Heart left ventricle (tissue), 16 donors: ENCODE results near the gene ZNF853. TPM values are rescaled to one million over a fixed set of nuclear protein-coding genes. Genes with fewer than 3 reads are reported as not detected.

Experiments used
- ATAC-seq, 4 donors: fragments of 200-7000 bp; cut with Tn5 transposase; one replicate each; pipeline ENCODE4 v1.9.1; 2020 to 2022; ENCODE audit warnings: moderate library complexity in 4 of 4, mild to moderate bottlenecking in 3 of 4, moderate number of reproducible peaks in 1 of 4
- DNase-seq, 5 donors: peaks; one replicate each; pipeline ENCODE4 v3.0.0-alpha.2; 2020
- H3K27ac ChIP-seq, 12 donors: fragments of 200-600 bp; sonication (generic) in 4 of 12; one replicate each; pipeline versions ENCODE4 v1.5.0 to v1.8.0; 2016 to 2022; ENCODE audit warnings: mild to moderate bottlenecking in 2 of 12
- H3K27me3 ChIP-seq, 9 donors: fragments of 200-600 bp; sonication (generic) in 2 of 9; one replicate each; pipeline versions ENCODE4 v1.5.1 to v1.8.0; 2016 to 2022; ENCODE audit warnings: mild to moderate bottlenecking in 3 of 9
- H3K36me3 ChIP-seq, 9 donors: fragments of 200-600 bp; sonication (generic) in 2 of 9; one replicate each; pipeline versions ENCODE4 v1.5.0 to v1.8.0; 2018 to 2022; ENCODE audit warnings: mild to moderate bottlenecking in 2 of 9
- H3K4me1 ChIP-seq, 12 donors: fragments of 200-600 bp; sonication (generic) in 4 of 12; one replicate each; pipeline versions ENCODE4 v1.5.0 to v1.8.0; 2016 to 2022; ENCODE audit warnings: mild to moderate bottlenecking in 3 of 12
- H3K4me3 ChIP-seq, 12 donors: fragments of 200-600 bp; sonication (generic) in 4 of 12; one replicate each; pipeline versions ENCODE4 v1.5.0 to v1.8.0; 2017 to 2022; ENCODE audit warnings: mild to moderate bottlenecking in 9 of 12, moderate library complexity in 4 of 12
- H3K9me3 ChIP-seq, 12 donors: fragments of 200-600 bp; sonication (generic) in 4 of 12; one replicate each; pipeline versions ENCODE4 v1.5.0 to v1.8.0; 2016 to 2022; ENCODE audit warnings: mild to moderate bottlenecking in 1 of 12
- POLR2A ChIP-seq, 2 donors: fragments of 450-650 bp; IDR thresholded peaks; one replicate each; pipeline ENCODE4 v1.6.1; 2017; ENCODE audit warnings: antibody characterized with exemption in 2 of 2, mild to moderate bottlenecking in 2 of 2, moderate library complexity in 2 of 2
- WGBS, 4 donors: extraction: QIAGEN DNeasy Blood & Tissue Kit in 2 of 4; methylation state at CpG; one replicate each; pipeline versions ENCODE4 v1.1.5 to v1.1.7; 2013 to 2018; 5-methylcytosine and 5-hydroxymethylcytosine counted together
- intact Hi-C, 10 donors: fragments of 100-400 bp; cut with DNase I; formaldehyde crosslinking; loops; one replicate each; pipeline versions ENCODE4 v1.11.1 to v1.14.2; 2022
- polyA plus RNA-seq, 2 donors: library from polyadenylated mRNA; stranded (reverse); fragments of 200-250 nt; gene quantifications; one replicate each; pipeline ENCODE4 v1.2.3, GENCODE V29; 2013
- total RNA-seq, 9 donors: library from RNA; depleted of rRNA in 2 of 9; stranded (reverse); fragments of >200 nt in 2 of 9; fragmentation: NEBNext Ultra II Directional in 3 of 9; extraction: Animal tissue kit (Norgen Biotek cat#: 25700) in 3 of 9; gene quantifications; one replicate each; pipeline versions ENCODE4 v1.1.0 to v1.2.4, GENCODE V29; 2016 to 2023
- TF ChIP-seq, protein P1 (sequence below), 12 donors: fragments of 200-600 bp; sonication (generic) in 4 of 12; IDR thresholded peaks; one replicate each; pipeline versions ENCODE4 v1.5.0 to v1.8.0; 2018 to 2022; ENCODE audit warnings: antibody characterized with exemption in 12 of 12, mild to moderate bottlenecking in 5 of 12
- donor health status: ischemic (EF 13 %, LVEDD 7.1; RV severe dilation, severe dysfunction).
- donor health status: healthy with polysubstance abuse.
- donor health status: DM: no; HTN: yes; CAD: no.
- donor health status: DM: no; HTN: no; CAD: no.
- donor health status: ischemic (EF 25% LVEDD 6.9; RV normal size, moderate dysfunction).
- donor health status: ischemic (EF 25% LVEDD 5.7; RV mildly dilated, moderate dysfunction).
- donor health status: healthy.
- donor health status: DM: yes; HTN: yes; CAD: no.
- donor health status: ischemic (EF 35%, LVEDD 5.7; RV mildly dilated, moderate dysfunction).
- donor health status: nonischemic (EF 11% LVEDD 7.7; RV severe dilation, severe dysfunction).
- donor health status: DM: yes; HTN: yes; CAD: no.
- donor health status: PGD.
- donor health status: ischemic (EF 29% LVEDD 5.4; RV normal size, mild dysfunction).
- donor health status: nonischemic (EF 23%, LVEDD 6.1; RV moderate dilation, normal function).

Gene ZNF853
- total and polyA plus RNA-seq, 11 donors = 3.1 to 27.8 (median 11.5) TPM

DNA sequence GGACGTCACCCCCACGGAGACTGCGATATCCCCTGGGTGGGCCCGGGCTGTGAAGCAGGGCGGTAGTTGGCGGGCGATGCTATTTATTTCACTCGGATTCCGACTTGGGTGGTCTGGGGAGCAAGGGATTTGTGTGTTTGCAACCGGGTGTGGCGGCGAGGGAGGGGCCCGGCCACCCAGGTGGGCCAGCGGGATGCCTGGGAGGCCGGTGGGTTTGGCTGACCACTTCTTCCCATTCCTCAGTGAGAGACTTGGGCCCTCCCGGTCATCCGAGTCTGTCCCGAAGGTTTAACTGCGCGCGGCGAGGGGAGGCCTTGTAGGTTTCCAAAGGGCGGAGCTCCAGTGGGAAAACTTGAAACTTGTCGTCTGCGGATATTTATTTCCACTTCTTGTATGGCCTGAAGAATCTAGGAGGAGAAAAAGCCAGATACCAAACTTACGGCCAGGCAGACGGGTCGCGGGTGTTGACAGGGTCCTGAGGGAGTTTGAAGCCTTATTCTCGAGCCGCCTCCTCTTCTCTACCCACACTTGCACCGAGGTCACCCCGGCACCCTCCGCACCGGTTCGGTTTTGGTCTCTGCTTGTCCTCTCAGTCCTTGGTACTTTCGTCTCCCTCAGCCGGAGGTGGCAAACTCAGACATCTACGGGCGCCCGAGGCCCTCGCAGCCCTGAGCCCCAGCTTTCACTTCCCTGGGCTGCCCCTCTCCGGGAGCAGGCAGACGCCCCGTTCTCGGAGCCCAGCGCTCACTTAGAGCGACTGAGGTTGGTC is 39.6 kb downstream of the ZNF853 start:
- Histone ChIP-seq H3K4me3 (no peak overlapping the region), H3K4me1 (no peaks in the 10 kb centered on the region), H3K9me3 (peaks cover 0 to 11% (median 0%) of the 10 kb centered on the region in 12 donors), H3K36me3 (peaks cover 0 to 50% (median 43%) of the 10 kb centered on the region in 9 donors), H3K27ac (no peak overlapping the region), H3K27me3 (no peaks in the 10 kb centered on the region)
- DNase-seq (peak in 1 of 5 donors; percentile 55), ATAC-seq (no peak)
- intact Hi-C loops = no loop called here
- no peak for TF ChIP-seq POLR2A (IDR thresholded peaks at IDR 0.05)
- TF ChIP-seq, protein P1, sequence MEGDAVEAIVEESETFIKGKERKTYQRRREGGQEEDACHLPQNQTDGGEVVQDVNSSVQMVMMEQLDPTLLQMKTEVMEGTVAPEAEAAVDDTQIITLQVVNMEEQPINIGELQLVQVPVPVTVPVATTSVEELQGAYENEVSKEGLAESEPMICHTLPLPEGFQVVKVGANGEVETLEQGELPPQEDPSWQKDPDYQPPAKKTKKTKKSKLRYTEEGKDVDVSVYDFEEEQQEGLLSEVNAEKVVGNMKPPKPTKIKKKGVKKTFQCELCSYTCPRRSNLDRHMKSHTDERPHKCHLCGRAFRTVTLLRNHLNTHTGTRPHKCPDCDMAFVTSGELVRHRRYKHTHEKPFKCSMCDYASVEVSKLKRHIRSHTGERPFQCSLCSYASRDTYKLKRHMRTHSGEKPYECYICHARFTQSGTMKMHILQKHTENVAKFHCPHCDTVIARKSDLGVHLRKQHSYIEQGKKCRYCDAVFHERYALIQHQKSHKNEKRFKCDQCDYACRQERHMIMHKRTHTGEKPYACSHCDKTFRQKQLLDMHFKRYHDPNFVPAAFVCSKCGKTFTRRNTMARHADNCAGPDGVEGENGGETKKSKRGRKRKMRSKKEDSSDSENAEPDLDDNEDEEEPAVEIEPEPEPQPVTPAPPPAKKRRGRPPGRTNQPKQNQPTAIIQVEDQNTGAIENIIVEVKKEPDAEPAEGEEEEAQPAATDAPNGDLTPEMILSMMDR (IDR thresholded peaks at IDR 0.05) = no peak
- WGBS, 4 donors = 93 to 95% (median 94%) methylated on average over 48 of the region's 48 CpGs

DNA sequence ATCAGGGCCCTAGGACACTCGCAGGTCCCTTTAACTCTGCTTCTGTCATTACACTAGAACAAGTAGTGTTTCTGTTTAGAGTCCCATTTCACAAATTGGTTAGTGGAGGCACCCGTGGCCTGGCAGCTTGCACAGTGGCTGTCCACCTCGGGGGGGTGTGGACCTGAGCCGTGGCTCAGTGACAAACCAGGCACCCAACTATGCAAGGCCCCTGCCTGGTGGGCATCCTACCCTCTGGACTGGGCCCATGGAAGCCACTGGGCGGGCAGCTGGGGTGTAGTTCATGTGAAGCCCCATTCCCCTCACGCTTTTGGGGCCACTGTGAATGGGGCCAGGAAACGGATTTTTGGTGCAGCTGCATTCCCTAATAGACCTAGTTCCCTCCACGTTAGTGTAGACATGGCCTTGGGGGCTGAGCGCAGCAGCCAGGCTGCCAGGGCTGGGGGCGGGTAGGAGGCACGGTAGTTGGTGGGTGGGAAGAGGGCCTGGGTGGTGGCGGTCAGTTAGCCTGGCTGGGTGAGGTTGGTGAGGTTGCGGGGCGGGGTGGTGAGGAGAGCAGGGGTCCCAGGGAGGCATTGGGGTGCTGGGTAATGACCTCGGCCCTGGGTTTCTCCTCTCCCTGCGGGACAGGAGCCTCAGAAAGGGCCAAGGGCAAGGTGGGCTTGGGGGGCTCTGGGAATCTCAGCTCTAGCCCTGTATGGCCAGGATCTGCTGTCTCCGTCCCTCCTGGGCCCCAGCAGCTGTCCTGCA is 40.4 kb downstream of the ZNF853 start:
- 89 to 94% (median 92%) methylated on average over 17 of the region's 17 CpGs for WGBS, 4 donors
- ATAC-seq (no peak), DNase-seq (peak in 1 of 5 donors; percentile 51)
- Histone ChIP-seq H3K9me3 (peaks cover 0 to 11% (median 0%) of the 10 kb centered on the region in 12 donors), H3K4me1 (no peaks in the 10 kb centered on the region), H3K27ac (no peak overlapping the region), H3K27me3 (no peaks in the 10 kb centered on the region), H3K4me3 (no peak overlapping the region), H3K36me3 (peaks cover 0 to 42% (median 37%) of the 10 kb centered on the region in 9 donors)
- intact Hi-C loops = no loop called here
- TF ChIP-seq, protein P1 (IDR thresholded peaks at IDR 0.05) = no peak
- no peak for TF ChIP-seq POLR2A (IDR thresholded peaks at IDR 0.05)

DNA sequence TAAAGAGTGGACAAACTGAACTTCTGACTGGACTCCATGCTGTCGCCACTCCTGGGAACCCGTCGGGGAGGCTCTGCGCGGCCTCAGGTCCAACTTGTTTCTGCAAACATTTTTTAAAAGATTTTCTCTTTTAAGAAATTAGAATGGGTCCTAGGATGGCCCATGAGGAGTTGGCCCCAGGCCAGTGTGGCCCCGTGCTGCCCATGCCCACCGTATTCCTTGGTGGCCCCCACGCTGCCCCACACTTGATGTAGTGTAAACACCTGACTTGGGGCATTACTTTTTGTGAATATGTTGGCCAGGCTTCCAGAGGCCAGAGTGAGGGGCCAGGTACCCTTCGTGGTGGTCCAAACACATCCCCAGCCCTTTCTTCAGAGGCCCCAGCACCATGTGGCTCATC is 41.0 kb downstream of the ZNF853 start:
- Histone ChIP-seq H3K4me3 (no peak overlapping the region), H3K27me3 (no peaks in the 10 kb centered on the region), H3K4me1 (no peaks in the 10 kb centered on the region), H3K36me3 (peaks cover 0 to 42% (median 32%) of the 10 kb centered on the region in 9 donors), H3K9me3 (peaks cover 0 to 9% (median 0%) of the 10 kb centered on the region in 12 donors), H3K27ac (no peak overlapping the region)
- intact Hi-C loops = no loop called here
- peak in 1 of 5 donors; percentile 8 for DNase-seq
- TF ChIP-seq, protein P1 (IDR thresholded peaks at IDR 0.05) = no peak
- no peak for TF ChIP-seq POLR2A (IDR thresholded peaks at IDR 0.05)
- no peak for ATAC-seq
- 85 to 94% (median 88%) methylated on average over 9 of the region's 9 CpGs for WGBS, 4 donors
